ENCODE results near the gene YTHDF1. TPM values are rescaled to one million over a fixed set of nuclear protein-coding genes. Genes with fewer than 3 reads are reported as not detected.
A peak's percentile ranks its signal among the peaks of the same experiment; 100 is the strongest.

Gene YTHDF1
- polyA plus RNA-seq, 1 experiment, result 22.4 TPM

DNA sequence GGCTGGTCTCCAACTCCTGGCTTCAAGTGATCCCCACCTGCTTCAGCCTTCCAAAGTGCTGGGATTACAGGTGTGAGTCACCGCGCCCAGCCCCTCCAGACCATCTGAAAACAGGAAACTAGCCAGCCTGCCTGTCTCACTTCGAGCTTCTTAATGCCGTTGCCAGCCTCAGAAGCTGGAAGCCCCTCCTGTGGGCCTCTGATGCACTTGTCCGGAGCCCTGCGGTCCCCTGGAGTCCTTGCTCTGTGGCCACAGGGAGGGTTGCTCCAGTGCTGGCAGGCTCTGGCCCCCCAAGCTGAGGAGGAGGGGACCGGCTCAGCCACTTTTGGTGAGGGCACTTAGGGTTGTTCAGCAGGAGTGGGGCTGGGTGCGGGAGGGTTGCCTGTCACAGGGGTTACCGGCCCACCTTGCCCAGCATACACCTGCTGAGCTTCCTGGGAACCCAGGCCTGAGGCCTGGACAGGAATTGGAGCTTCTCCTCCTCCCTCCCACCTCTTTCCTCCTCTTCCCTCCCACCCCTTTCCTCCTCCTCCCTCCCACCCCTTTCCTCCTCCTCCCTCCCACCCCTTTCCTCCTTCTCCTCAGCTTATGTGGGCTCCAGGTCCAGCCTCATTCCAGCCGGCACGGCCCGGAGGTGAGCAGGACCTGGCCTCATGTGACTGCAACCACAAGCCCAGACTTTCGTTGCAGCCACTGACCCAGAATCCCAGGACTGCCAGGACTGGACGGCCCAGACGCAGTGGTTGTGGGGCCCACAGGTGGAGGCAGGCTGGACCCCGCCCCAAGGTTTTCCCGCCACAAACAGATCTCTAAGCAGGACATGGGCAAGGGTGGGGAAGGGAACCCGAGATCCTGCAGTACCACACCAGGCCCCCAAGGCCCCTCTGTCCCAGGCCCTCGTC, 10.4 kb upstream of the YTHDF1 start:
- DNase-seq (ENCODE audit: low read depth, low spot score), result no peak
- no peak overlapping the region for H3K4me3 ChIP-seq (ENCODE audit: low read depth, low read length)
- peaks cover 10% of the 10 kb centered on the region for H3K27me3 ChIP-seq (ENCODE audit: control insufficient read depth, insufficient read depth, low read length)
- POLR2A ChIA-PET, result interaction anchor here (0.6 kb wide), 1 partner anchor 27 kb away, joined by 3 read pairs; no protein-coding TSS in a partner anchor
- TF ChIP-seq, protein P1, sequence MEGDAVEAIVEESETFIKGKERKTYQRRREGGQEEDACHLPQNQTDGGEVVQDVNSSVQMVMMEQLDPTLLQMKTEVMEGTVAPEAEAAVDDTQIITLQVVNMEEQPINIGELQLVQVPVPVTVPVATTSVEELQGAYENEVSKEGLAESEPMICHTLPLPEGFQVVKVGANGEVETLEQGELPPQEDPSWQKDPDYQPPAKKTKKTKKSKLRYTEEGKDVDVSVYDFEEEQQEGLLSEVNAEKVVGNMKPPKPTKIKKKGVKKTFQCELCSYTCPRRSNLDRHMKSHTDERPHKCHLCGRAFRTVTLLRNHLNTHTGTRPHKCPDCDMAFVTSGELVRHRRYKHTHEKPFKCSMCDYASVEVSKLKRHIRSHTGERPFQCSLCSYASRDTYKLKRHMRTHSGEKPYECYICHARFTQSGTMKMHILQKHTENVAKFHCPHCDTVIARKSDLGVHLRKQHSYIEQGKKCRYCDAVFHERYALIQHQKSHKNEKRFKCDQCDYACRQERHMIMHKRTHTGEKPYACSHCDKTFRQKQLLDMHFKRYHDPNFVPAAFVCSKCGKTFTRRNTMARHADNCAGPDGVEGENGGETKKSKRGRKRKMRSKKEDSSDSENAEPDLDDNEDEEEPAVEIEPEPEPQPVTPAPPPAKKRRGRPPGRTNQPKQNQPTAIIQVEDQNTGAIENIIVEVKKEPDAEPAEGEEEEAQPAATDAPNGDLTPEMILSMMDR (IDR thresholded peaks at IDR 0.05; ENCODE audit: low read depth, low read length), result no peak
- no peak overlapping the region for H3K27ac ChIP-seq (ENCODE audit: low read depth, low read length)
- CTCF ChIA-PET, result interaction anchor here (1.4 to 3.9 kb wide), 3 partner anchors 13 to 156 kb away, joined by 3 to 59 read pairs (median 27); partner anchors contain the start of gene YTHDF1
- H3K9me3 ChIP-seq (ENCODE audit: control insufficient read depth, insufficient read depth, low read length), result no peaks in the 10 kb centered on the region

DNA sequence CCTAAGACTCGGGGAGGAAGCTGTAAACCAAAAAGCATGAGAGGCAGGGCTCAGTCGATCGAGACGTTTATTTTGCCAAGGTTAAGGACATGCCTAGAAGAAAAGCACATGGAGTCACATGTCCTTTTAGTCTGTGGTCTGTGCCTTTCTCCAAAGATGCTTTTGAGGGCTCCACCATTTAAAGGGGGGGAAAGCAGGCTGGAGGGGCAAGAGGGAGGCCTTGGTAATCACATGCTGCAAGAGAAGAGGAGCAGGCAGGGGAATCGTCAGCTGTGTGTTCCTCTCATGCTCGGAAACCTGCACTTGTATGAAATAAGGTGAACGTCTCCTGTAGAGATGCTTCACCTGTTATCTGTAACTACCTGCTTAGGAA, 9.1 kb upstream of the YTHDF1 start:
- TF ChIP-seq, protein P1 (IDR thresholded peaks at IDR 0.05; ENCODE audit: low read depth, low read length), result no peak
- no peaks in the 10 kb centered on the region for H3K9me3 ChIP-seq (ENCODE audit: control insufficient read depth, insufficient read depth, low read length)
- ChIA-PET CTCF (interaction anchor here (0.6 to 3.9 kb wide), 8 partner anchors 10 to 157 kb away, joined by 3 to 59 read pairs (median 20); partner anchors contain the start of genes BIRC7 and YTHDF1), POLR2A (no interaction called here)
- peaks cover 20% of the 10 kb centered on the region for H3K27me3 ChIP-seq (ENCODE audit: control insufficient read depth, insufficient read depth, low read length)
- no peak overlapping the region for H3K27ac ChIP-seq (ENCODE audit: low read depth, low read length)
- no peak for DNase-seq (ENCODE audit: low read depth, low spot score)
- H3K4me3 ChIP-seq (ENCODE audit: low read depth, low read length), result no peak overlapping the region

DNA sequence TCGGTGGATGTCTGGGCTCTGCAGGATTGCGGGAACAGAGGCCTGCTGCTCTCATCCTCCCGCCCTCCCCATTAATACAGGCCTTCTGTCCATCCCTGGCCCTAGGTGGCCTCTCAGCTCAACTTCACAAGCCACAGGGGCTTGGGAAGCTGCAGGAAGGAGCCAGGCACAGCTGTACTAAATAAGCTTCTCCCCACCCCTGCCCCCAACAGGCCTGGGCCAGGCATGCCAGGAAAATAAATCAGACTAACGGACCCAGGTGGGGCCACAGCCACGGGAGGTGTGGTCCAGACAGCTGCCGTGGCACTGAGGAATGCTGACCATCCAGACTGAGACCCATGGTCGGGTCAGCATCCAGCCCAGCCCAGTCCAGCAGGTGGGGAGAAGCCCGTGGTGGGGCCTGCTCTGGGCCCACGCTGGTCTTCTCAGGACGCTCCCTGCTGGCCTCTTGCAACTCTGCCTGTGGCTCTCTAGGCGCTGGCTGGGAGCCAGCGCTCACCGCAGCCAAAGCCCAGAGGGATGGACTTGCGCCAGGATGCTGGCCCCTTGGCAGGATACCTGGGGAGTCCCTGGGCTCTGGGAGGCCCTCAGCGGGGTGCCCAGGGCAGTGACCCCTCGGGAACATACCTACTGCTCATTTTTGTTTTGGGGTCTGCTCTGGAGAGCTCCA, 8.6 kb upstream of the YTHDF1 start:
- TF ChIP-seq, protein P1 (IDR thresholded peaks at IDR 0.05; ENCODE audit: low read depth, low read length), result peak; percentile 48
- Histone ChIP-seq H3K27me3 (ENCODE audit: control insufficient read depth, insufficient read depth, low read length) (peaks cover 22% of the 10 kb centered on the region), H3K27ac (ENCODE audit: low read depth, low read length) (no peak overlapping the region), H3K4me3 (ENCODE audit: low read depth, low read length) (no peak overlapping the region), H3K9me3 (ENCODE audit: control insufficient read depth, insufficient read depth, low read length) (no peaks in the 10 kb centered on the region)
- DNase-seq (ENCODE audit: low read depth, low spot score), result no peak
- ChIA-PET CTCF (interaction anchor here (0.9 to 3.9 kb wide), 23 partner anchors 10 to 325 kb away, joined by 3 to 59 read pairs (median 8); partner anchors contain the start of genes ARFGAP1, BIRC7 and YTHDF1), POLR2A (interaction anchor here (2.1 kb wide), 1 partner anchor 48 kb away, joined by 9 read pairs; the partner anchor contains the start of gene ARFGAP1)

DNA sequence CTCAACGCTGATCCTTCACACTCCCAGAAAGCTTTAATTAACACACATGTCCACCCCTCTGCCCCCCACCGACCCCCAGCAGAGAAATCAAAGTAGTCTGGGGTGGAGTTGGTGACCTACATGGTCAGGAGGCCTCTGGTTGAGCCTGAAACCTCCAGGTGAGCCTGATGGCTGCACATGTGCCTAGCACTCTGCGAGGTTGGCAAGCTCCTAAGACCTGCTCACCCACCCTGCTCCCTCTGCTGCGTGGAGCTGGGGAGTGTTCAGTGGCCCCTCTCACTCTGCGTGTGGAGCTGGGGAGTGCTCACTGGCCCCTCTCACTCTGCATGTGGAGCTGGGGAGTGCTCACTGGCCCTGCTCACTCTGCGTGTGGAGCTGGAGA, 7.9 kb upstream of the YTHDF1 start:
- H3K4me3 ChIP-seq (ENCODE audit: low read depth, low read length), result no peak overlapping the region
- DNase-seq (ENCODE audit: low read depth, low spot score), result no peak
- TF ChIP-seq, protein P1 (IDR thresholded peaks at IDR 0.05; ENCODE audit: low read depth, low read length), result no peak
- no peak overlapping the region for H3K27ac ChIP-seq (ENCODE audit: low read depth, low read length)
- no peaks in the 10 kb centered on the region for H3K9me3 ChIP-seq (ENCODE audit: control insufficient read depth, insufficient read depth, low read length)
- peaks cover 22% of the 10 kb centered on the region for H3K27me3 ChIP-seq (ENCODE audit: control insufficient read depth, insufficient read depth, low read length)
- ChIA-PET CTCF (interaction anchor here (0.5 to 3.9 kb wide), 38 partner anchors 10 to 812 kb away, joined by 3 to 59 read pairs (median 6); partner anchors contain the start of genes ARFGAP1, BIRC7, COL20A1 and YTHDF1), POLR2A (interaction anchor here (1.0 to 2.1 kb wide), 3 partner anchors 9 to 49 kb away, joined by 3 to 9 read pairs (median 5); partner anchors contain the start of gene ARFGAP1)
